GM12865 (cell line): Measurements from ENCODE around the gene PROX1.

Source experiments
- DNase-seq: peaks from one replicate; pipeline ENCODE4 v3.0.0; 2010; ENCODE audit warnings: low read depth
- H3K4me3 ChIP-seq: 2 replicates; pipeline ENCODE4 v1.5.1; 2011; ENCODE audit warnings: mild to moderate bottlenecking, low read depth, low read length, control low read depth
- CTCF ChIP-seq: IDR thresholded peaks from 2 replicates; pipeline ENCODE4 v1.5.1; 2011; ENCODE audit warnings: low read length, control low read depth, low read depth, inconsistent platforms; ENCODE audit not compliant: insufficient read depth; ENCODE audit errors: missing control alignments

The PROX1 gene

GRCh38 chr1:213979751-213980586 is 7.8 kb upstream of the PROX1 start:
- TF ChIP-seq CTCF: no peak
- DNase-seq: no peak
- H3K4me3 ChIP-seq: no peak overlapping the region

DNA sequence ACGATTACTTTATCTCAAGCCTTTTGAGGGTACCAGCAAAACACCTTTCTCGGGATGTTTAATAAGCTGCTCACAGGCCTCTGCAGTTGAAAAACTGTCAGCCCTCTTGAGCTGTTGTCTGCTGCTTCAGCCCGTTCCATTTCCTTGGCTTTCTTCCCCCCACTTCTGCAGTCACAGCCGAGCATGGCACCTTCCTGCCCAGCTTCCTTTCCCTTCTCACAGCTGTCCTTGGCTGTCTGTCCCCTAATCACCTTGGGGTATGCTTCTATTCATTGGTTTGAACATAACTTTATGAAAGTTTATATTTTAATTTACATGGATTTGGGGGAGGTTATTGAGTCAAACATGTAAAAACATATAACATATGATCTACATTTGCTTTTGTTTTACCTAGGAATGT is 6.9 kb upstream of the PROX1 start:
- no peak overlapping the region for H3K4me3 ChIP-seq
- DNase-seq: no peak
- no peak for TF ChIP-seq CTCF

- no peak overlapping the region for H3K4me3 ChIP-seq
- DNase-seq: no peak
- TF ChIP-seq CTCF: no peak
Measured at GRCh38 chr1:213982289-213982671, 5.5 kb upstream of the PROX1 start.

- no peak for DNase-seq
- no peak for TF ChIP-seq CTCF
- H3K4me3 ChIP-seq: no peak overlapping the region
Measured at GRCh38 chr1:213982672-213983492, 4.9 kb upstream of the PROX1 start.

DNA sequence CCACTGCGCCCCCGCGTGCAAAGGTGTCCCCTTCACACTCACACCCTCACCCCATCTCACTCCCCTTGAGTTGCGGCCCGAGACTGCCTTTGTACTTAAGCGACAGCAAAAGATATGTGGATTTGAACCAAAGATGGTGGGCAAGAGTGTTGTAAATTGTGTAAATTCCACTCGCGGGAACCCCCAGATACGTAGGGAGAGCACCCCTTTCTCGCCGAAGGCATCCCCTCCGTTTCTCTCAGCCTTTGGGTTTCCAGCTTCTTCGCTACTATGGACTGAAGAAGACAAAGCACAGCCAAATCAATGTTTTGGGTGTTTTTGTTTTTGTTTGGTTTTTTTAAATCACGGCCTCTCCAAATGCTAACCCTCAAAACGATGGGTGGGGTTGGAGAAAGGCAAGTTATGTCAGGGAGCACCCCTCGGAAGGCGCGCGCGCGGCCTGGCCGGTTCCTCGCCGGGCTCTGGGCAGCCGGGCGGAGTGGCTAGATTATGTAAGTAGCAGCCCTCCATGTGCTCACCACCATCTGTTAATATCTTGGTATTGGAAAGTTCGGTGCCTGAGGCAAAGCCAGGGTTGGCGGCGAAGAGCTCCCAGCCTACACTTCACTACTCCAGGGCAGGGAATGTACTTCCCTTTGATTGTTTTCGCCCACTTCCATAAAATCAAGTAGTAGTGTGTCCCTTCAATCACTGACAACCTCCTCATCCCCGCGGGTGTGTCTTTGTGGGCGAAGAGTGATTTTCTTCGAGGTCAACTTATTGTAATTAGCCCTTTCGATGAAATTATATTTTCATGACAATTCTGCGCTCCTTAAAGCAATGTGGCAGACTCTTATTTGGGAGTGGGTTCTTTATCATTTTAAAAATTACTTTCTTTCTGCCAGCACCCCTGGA is 4.0 kb upstream of the PROX1 start:
- DNase-seq: no peak
- no peak overlapping the region for H3K4me3 ChIP-seq
- TF ChIP-seq CTCF: no peak

GRCh38 chr1:213984387-213985208 is 3.2 kb upstream of the PROX1 start:
- no peak for DNase-seq
- H3K4me3 ChIP-seq: no peak overlapping the region
- no peak for TF ChIP-seq CTCF
